H1 (cell line): ENCODE results near the gene NDUFA5. TPM values are rescaled to one million over a fixed set of nuclear protein-coding genes. Genes with fewer than 3 reads are reported as not detected.

Experiments
- CTCF ChIA-PET: fragments of 300-600 bp; sonication (Branson Sonifier 250); formaldehyde crosslinking; loops from one replicate; lab custom pipeline; 2021; ENCODE audit not compliant: partially characterized antibody; lab: Charles Lee
- POLR2A ChIA-PET: fragments of 300-600 bp; sonication (Branson Sonifier 250); formaldehyde crosslinking; loops from one replicate; lab custom pipeline; 2021; ENCODE audit warnings: inconsistent platforms; ENCODE audit not compliant: partially characterized antibody; lab: Charles Lee
- DNase-seq, 2 experiments: peaks; one replicate each; pipeline versions ENCODE4 v3.0.0 to v3.0.0-alpha.2; 2010 to 2022; ENCODE audit warnings: low spot score in 2 of 2, low read depth in 1 of 2, mixed read lengths in 1 of 2
- FAIRE-seq: peaks from 2 replicates; lab custom pipeline; 2011; peaks lifted over from hg19 to GRCh38; lab: Jason Lieb, UNC
- H2AFZ ChIP-seq: 2 replicates; pipeline ENCODE4 v1.8.1; 2012; ENCODE audit warnings: low read length, inconsistent platforms
- H2AK5ac ChIP-seq: 2 replicates; pipeline ENCODE4 v1.6.1; 2013; ENCODE audit warnings: low read depth, low read length
- H2BK120ac ChIP-seq: replicated peaks from 2 replicates; pipeline ENCODE3; 2013; ENCODE audit warnings: low read depth, low read length, inconsistent platforms
- H2BK12ac ChIP-seq: 2 replicates; pipeline ENCODE4 v1.6.1; 2013; ENCODE audit warnings: low read depth, low read length
- H2BK15ac ChIP-seq: 2 replicates; pipeline ENCODE4 v1.6.1; 2013; ENCODE audit warnings: low read length
- H2BK20ac ChIP-seq: 2 replicates; pipeline ENCODE4 v1.6.1; 2013; ENCODE audit warnings: low read length
- H2BK5ac ChIP-seq: 2 replicates; pipeline ENCODE4 v1.6.1; 2013; ENCODE audit warnings: low read depth, low read length
- H3K14ac ChIP-seq: 2 replicates; pipeline ENCODE4 v1.6.1; 2013; ENCODE audit warnings: inconsistent platforms; ENCODE audit not compliant: insufficient read length
- H3K18ac ChIP-seq: 2 replicates; pipeline ENCODE4 v1.6.1; 2013; ENCODE audit warnings: low read length; ENCODE audit errors: extremely low read depth
- H3K23ac ChIP-seq: 2 replicates; pipeline ENCODE4 v1.6.1; 2013; ENCODE audit warnings: inconsistent platforms; ENCODE audit not compliant: insufficient read length
- H3K23me2 ChIP-seq: 2 replicates; pipeline ENCODE4 v1.6.1; 2013; ENCODE audit warnings: low read depth, low read length
- H3K27ac ChIP-seq: 2 replicates; pipeline ENCODE4 v1.6.1; 2011; ENCODE audit warnings: low read depth, low read length, inconsistent platforms
- H3K27me3 ChIP-seq, 4 experiments: replicated peaks in 1 of 4; 1 replicate in 1 of 4; 2 replicates in 3 of 4; pipeline versions ENCODE4 v1.6.1 to v1.8.1; 2011 to 2013; ENCODE audit warnings: low read length in 3 of 4, mild to moderate bottlenecking in 3 of 4, inconsistent platforms in 2 of 4, mixed read lengths in 2 of 4, moderate library complexity in 1 of 4; ENCODE audit not compliant: control insufficient read depth in 3 of 4, insufficient read depth in 3 of 4; ENCODE audit errors: extremely low read depth in 1 of 4
- H3K36me3 ChIP-seq, 4 experiments: 2 replicates each; pipeline versions ENCODE4 v1.6.1 to v1.8.1; 2011 to 2013; ENCODE audit warnings: mild to moderate bottlenecking in 4 of 4, low read length in 3 of 4, moderate library complexity in 2 of 4, control low read depth in 1 of 4, inconsistent platforms in 1 of 4; ENCODE audit not compliant: insufficient read depth in 4 of 4, control insufficient read depth in 2 of 4
- H3K4ac ChIP-seq: replicated peaks from 2 replicates; pipeline ENCODE3; 2013; ENCODE audit warnings: low read length, low read depth, mixed read lengths, inconsistent platforms; ENCODE audit not compliant: insufficient read length
- H3K4me1 ChIP-seq, 4 experiments: replicated peaks in 1 of 4; 1 replicate in 1 of 4; 2 replicates in 3 of 4; pipeline versions ENCODE4 v1.6.1 to v1.8.1; 2011 to 2013; ENCODE audit warnings: low read length in 3 of 4, inconsistent platforms in 2 of 4, mixed read lengths in 1 of 4; ENCODE audit not compliant: insufficient read depth in 4 of 4, control insufficient read depth in 3 of 4
- H3K4me2 ChIP-seq, 2 experiments: 2 replicates each; pipeline versions ENCODE4 v1.6.1 to v1.8.1; 2011 to 2013; ENCODE audit warnings: low read depth in 2 of 2, low read length in 2 of 2, control low read depth in 1 of 2, inconsistent platforms in 1 of 2, mild to moderate bottlenecking in 1 of 2; ENCODE audit not compliant: insufficient read depth in 1 of 2
- H3K4me3 ChIP-seq, 4 experiments: fragments of 200-600, 300-600 bp in 1 of 4; sonication (generic), shearing (Covaris generic), sonication (Bioruptor Twin) in 1 of 4; 2 replicates each; pipeline versions ENCODE4 v1.5.1 to v1.8.1; 2011 to 2016; ENCODE audit warnings: low read length in 4 of 4, low read depth in 3 of 4, control low read depth in 2 of 4, inconsistent platforms in 2 of 4, mild to moderate bottlenecking in 2 of 4, mixed read lengths in 1 of 4, moderate library complexity in 1 of 4; ENCODE audit not compliant: insufficient read depth in 2 of 4; ENCODE audit errors: extremely low read depth in 1 of 4
- H3K56ac ChIP-seq: replicated peaks from 2 replicates; pipeline ENCODE3; 2013; ENCODE audit warnings: low read depth, mild to moderate bottlenecking, mixed read lengths, low read length, inconsistent platforms; ENCODE audit not compliant: insufficient read length
- H3K79me1 ChIP-seq: 2 replicates; pipeline ENCODE4 v1.6.1; 2013; ENCODE audit warnings: low read depth, low read length, control low read depth
- H3K79me2 ChIP-seq, 2 experiments: 2 replicates each; pipeline versions ENCODE4 v1.6.1 to v1.8.1; 2012 to 2013; ENCODE audit warnings: low read length in 2 of 2, mild to moderate bottlenecking in 2 of 2, inconsistent platforms in 1 of 2; ENCODE audit not compliant: insufficient read depth in 2 of 2, control insufficient read depth in 1 of 2
- H3K9ac ChIP-seq, 4 experiments: replicated peaks in 1 of 4; 1 replicate in 1 of 4; 2 replicates in 3 of 4; pipeline versions ENCODE4 v1.6.1 to v1.8.1; 2011 to 2013; ENCODE audit warnings: low read depth in 3 of 4, low read length in 3 of 4, control low read depth in 2 of 4, mild to moderate bottlenecking in 2 of 4, moderate library complexity in 2 of 4, inconsistent platforms in 1 of 4; ENCODE audit errors: extremely low read depth in 1 of 4
- H3K9me3 ChIP-seq, 2 experiments: 2 replicates each; pipeline versions ENCODE4 v1.6.1 to v1.8.1; 2012 to 2013; ENCODE audit warnings: mild to moderate bottlenecking in 2 of 2, moderate library complexity in 2 of 2, control low read depth in 1 of 2, inconsistent platforms in 1 of 2, low read depth in 1 of 2, low read length in 1 of 2, mixed read lengths in 1 of 2; ENCODE audit not compliant: insufficient read depth in 2 of 2
- H4K20me1 ChIP-seq, 2 experiments: replicated peaks in 1 of 2; 2 replicates each; pipeline versions ENCODE3 to v1.8.1; 2011 to 2013; ENCODE audit warnings: inconsistent platforms in 2 of 2, low read length in 2 of 2, mild to moderate bottlenecking in 1 of 2; ENCODE audit not compliant: insufficient read depth in 2 of 2, control insufficient read depth in 1 of 2
- H4K5ac ChIP-seq: 2 replicates; pipeline ENCODE4 v1.6.1; 2013; ENCODE audit warnings: low read length, low read depth, mixed read lengths, inconsistent platforms; ENCODE audit not compliant: insufficient read length
- H4K8ac ChIP-seq: 2 replicates; pipeline ENCODE4 v1.8.0; 2013; ENCODE audit warnings: mild to moderate bottlenecking, moderate library complexity, low read length, inconsistent platforms; ENCODE audit not compliant: insufficient read depth; ENCODE audit errors: extremely low read depth
- H4K91ac ChIP-seq: replicated peaks from 2 replicates; pipeline ENCODE3; 2013; ENCODE audit warnings: low read length, mixed read lengths, inconsistent platforms; ENCODE audit not compliant: insufficient read length
- ASH2L ChIP-seq: fragments of 200-600, 300-600 bp; sonication (generic); IDR thresholded peaks from one replicate; pipeline ENCODE4 v1.7.1; 2017; ENCODE audit warnings: low read length
- ATF3 ChIP-seq: IDR thresholded peaks from 2 replicates; pipeline ENCODE4 v1.6.1; 2011; ENCODE audit warnings: low read depth, mild to moderate bottlenecking, low read length; ENCODE audit not compliant: insufficient read depth
- CBX5 ChIP-seq: fragments of 300-800, 300-1000 bp; sonication (generic); IDR thresholded peaks from 2 replicates; pipeline ENCODE4 v1.7.1; 2016; ENCODE audit warnings: antibody characterized with exemption, low read length, low read depth
- CTBP2 ChIP-seq: IDR thresholded peaks from 2 replicates; pipeline ENCODE4 v1.7.0; 2011; ENCODE audit warnings: borderline replicate concordance, mild to moderate bottlenecking, moderate library complexity, mixed read lengths, low read length; ENCODE audit not compliant: insufficient read depth, insufficient read length
- E2F6 ChIP-seq: IDR thresholded peaks from 2 replicates; pipeline ENCODE4 v1.6.1; 2012; ENCODE audit warnings: inconsistent platforms
- EGR1 ChIP-seq: IDR thresholded peaks from 2 replicates; pipeline ENCODE4 v1.6.1; 2011; ENCODE audit warnings: low read depth, low read length, borderline replicate concordance
- HDAC6 ChIP-seq: IDR thresholded peaks from one replicate; pipeline ENCODE4 v1.7.1; 2012; ENCODE audit warnings: low read depth, mild to moderate bottlenecking, inconsistent platforms, low read length, moderate library complexity
- POLR2AphosphoS5 ChIP-seq: IDR thresholded peaks from 2 replicates; pipeline ENCODE4 v1.6.1; 2011; ENCODE audit warnings: low read depth, low read length
- RBBP5 ChIP-seq: IDR thresholded peaks from 2 replicates; pipeline ENCODE4 v1.7.1; 2012; ENCODE audit warnings: low read depth, mild to moderate bottlenecking, inconsistent platforms, low read length, moderate library complexity, borderline replicate concordance
- SAP30 ChIP-seq: fragments of 300-600 bp; sonication (generic); IDR thresholded peaks from 2 replicates; pipeline ENCODE4 v1.7.1; 2012; ENCODE audit warnings: low read length, moderate library complexity, mild to moderate bottlenecking, inconsistent platforms; ENCODE audit not compliant: insufficient read depth, insufficient replicate concordance
- SIN3A ChIP-seq, 2 experiments: IDR thresholded peaks in 1 of 2; conservative IDR thresholded peaks in 1 of 2; 2 replicates each; pipeline ENCODE4 v1.6.1; 2011 to 2012; ENCODE audit warnings: low read length in 2 of 2, improper control_type of control experiment in 1 of 2, low read depth in 1 of 2, mild to moderate bottlenecking in 1 of 2
- TAF1 ChIP-seq: IDR thresholded peaks from 2 replicates; pipeline ENCODE4 v1.6.1; 2011; ENCODE audit warnings: mild to moderate bottlenecking, low read depth, low read length
- TAF7 ChIP-seq: optimal IDR thresholded peaks from 2 replicates; pipeline ENCODE3; 2011; ENCODE audit warnings: low read depth, mild to moderate bottlenecking, inconsistent platforms, low read length, moderate library complexity, borderline replicate concordance
- WGBS, 2 experiments: shearing (Covaris generic) in 1 of 2; methylation state at CpG; one replicate each; pipeline versions ENCODE4 v1.1.6 to v1.1.7; 2013 to 2015; ENCODE audit warnings: low lambda C conversion rate in 2 of 2, mixed read lengths in 2 of 2, inconsistent platforms in 1 of 2, low coverage in 1 of 2, missing lambda C conversion rate in 1 of 2; ENCODE audit not compliant: insufficient replicate concordance in 2 of 2, insufficient coverage in 1 of 2, insufficient read length in 1 of 2; ENCODE audit errors: extremely low coverage in 1 of 2, missing lambda C conversion rate in 1 of 2; 5-methylcytosine and 5-hydroxymethylcytosine counted together
- polyA plus RNA-seq, 7 experiments: library from polyadenylated mRNA; depleted of rRNA in 3 of 7; stranded (reverse) in 5 of 7; unstranded in 2 of 7; fragments of >200 nt in 5 of 7; fragments of 200-250 nt in 2 of 7; gene quantifications; 1 replicate in 5 of 7; 2 replicates in 1 of 7; 4 replicates in 1 of 7; pipeline versions ENCODE4 v1.2.1 to v1.2.3, GENCODE V29; 2011 to 2013; ENCODE audit warnings: missing spikeins in 2 of 7, mixed read lengths in 2 of 7
- total RNA-seq: library from RNA; stranded (reverse); fragmentation: NEBNext Ultra II Directional; extraction: Animal tissue kit (Norgen Biotek cat#: 25700); gene quantifications from 2 replicates; pipeline ENCODE4 v1.2.1, GENCODE V29; 2021

The NDUFA5 gene
- total and polyA plus RNA-seq, 2 of the 8 experiments (the other 6 are each of a cell fraction or from before 2014, with no cell fraction given), result 7.6 to 76.3 TPM

GRCh38 chr7:123571684-123572083 is 14.1 kb upstream of the NDUFA5 start:
- no peaks in the 10 kb centered on the region for H4K20me1 ChIP-seq
- no peak overlapping the region for H2AK5ac ChIP-seq
- no peak overlapping the region for H3K14ac ChIP-seq
- H3K23me2 ChIP-seq, result no peaks in the 10 kb centered on the region
- DNase-seq (no peak), FAIRE-seq (no peak)
- no peak overlapping the region for H3K56ac ChIP-seq
- no peak overlapping the region for H3K4me2 ChIP-seq
- H2BK15ac ChIP-seq, result no peak overlapping the region
- H2BK20ac ChIP-seq, result no peak overlapping the region
- H2BK120ac ChIP-seq, result no peak overlapping the region
- H2BK12ac ChIP-seq, result no peak overlapping the region
- H3K23ac ChIP-seq, result no peak overlapping the region
- no peak overlapping the region for H3K18ac ChIP-seq
- no peak overlapping the region for H3K4ac ChIP-seq
- H4K5ac ChIP-seq, result no peak overlapping the region
- no peaks in the 10 kb centered on the region for H3K36me3 ChIP-seq
- H3K27me3 ChIP-seq, result no peaks in the 10 kb centered on the region
- peaks cover 0 to 3% (median 0%) of the 10 kb centered on the region in 4 experiments; a peak in 1 of 7 replicates for H3K4me1 ChIP-seq
- no peak overlapping the region for H3K4me3 ChIP-seq
- H3K9ac ChIP-seq, result no peak overlapping the region
- H4K91ac ChIP-seq, result no peak overlapping the region
- WGBS, 2 experiments, result 100% methylated on average over 1 of the region's 1 CpG; no CpG with 5 or more reads in 1 of the 2 experiments
- H3K79me1 ChIP-seq, result no peaks in the 10 kb centered on the region
- no peak overlapping the region for H2AFZ ChIP-seq
- H3K9me3 ChIP-seq, result no peaks in the 10 kb centered on the region
- H3K27ac ChIP-seq, result no peak overlapping the region
- H3K79me2 ChIP-seq, result no peaks in the 10 kb centered on the region
- no peak overlapping the region for H2BK5ac ChIP-seq
- ChIA-PET POLR2A (no interaction called here), CTCF (no interaction called here)
- H4K8ac ChIP-seq, result no peak overlapping the region
- TF ChIP-seq EGR1, result no peak
- TF ChIP-seq SAP30, result no peak
- no peak for TF ChIP-seq ATF3
- no peak for TF ChIP-seq HDAC6
- no peak for TF ChIP-seq CBX5
- no peak for TF ChIP-seq RBBP5
- no peak for TF ChIP-seq TAF7
- TF ChIP-seq SIN3A (conservative IDR thresholded peaks at IDR 0.05 in 1 of 2, IDR thresholded peaks at IDR 0.05 in 1 of 2; ENCODE audit: low read depth in 1 of 2, low read length in 2 of 2), result no peak
- no peak for TF ChIP-seq ASH2L
- TF ChIP-seq TAF1, result no peak
- TF ChIP-seq POLR2AphosphoS5, result no peak
- TF ChIP-seq CTBP2, result no peak
- no peak for TF ChIP-seq E2F6
